NB4 (cell line): Measurements from ENCODE around the gene RAB43.

Experiments used
- MYC ChIP-seq: IDR thresholded peaks from 2 replicates; pipeline ENCODE4 v1.6.1; 2011; ENCODE audit warnings: low read depth, low read length
- POLR2A ChIP-seq: IDR thresholded peaks from 2 replicates; pipeline ENCODE4 v1.6.1; 2011; ENCODE audit warnings: mild to moderate bottlenecking; ENCODE audit not compliant: insufficient read length; ENCODE audit errors: extremely low read depth
- TF ChIP-seq, protein P1 (sequence below): IDR thresholded peaks from one replicate; pipeline ENCODE4 v1.5.1; 2012; ENCODE audit warnings: low read depth, low read length
- TF ChIP-seq, protein P2 (sequence below): IDR thresholded peaks from 2 replicates; pipeline ENCODE4 v1.6.1; 2011; ENCODE audit warnings: low read depth, low read length

DNA sequence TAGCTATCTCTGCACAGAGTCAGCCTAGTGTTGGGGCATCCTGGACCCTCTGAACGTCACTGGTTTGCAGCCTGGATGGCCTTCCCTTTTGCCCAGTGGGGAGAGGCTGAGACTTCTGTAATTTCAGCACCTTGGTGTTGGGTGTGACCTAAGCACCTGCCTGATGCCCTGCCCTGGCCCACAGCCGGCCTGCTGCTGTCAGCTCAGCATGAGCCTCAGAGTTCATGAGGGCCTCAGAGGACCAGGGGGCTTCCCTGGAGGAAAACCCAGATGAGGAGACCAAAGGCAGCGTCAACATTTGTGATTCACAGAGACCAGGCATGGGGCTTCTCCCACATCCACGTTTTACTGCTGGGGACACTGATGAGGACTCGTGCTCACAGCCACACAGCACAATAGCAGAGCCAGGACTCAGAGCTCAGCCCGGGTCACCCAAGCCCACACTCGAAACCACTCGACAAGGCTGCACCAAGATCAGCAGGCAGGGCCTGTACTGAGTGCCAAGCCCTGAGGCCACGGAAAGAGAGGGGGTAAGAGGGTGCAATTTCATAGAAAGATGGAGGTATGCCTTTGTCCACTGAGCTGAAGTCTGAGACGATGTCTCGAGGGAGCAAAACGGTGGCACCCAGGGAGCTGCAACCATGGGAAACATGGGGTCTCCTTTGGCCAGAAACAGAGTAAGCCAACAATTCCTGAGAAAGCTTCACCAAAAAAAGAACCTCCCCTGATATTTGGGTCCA lies 70.9 kb downstream of the RAB43 start:
- TF ChIP-seq, protein P1, sequence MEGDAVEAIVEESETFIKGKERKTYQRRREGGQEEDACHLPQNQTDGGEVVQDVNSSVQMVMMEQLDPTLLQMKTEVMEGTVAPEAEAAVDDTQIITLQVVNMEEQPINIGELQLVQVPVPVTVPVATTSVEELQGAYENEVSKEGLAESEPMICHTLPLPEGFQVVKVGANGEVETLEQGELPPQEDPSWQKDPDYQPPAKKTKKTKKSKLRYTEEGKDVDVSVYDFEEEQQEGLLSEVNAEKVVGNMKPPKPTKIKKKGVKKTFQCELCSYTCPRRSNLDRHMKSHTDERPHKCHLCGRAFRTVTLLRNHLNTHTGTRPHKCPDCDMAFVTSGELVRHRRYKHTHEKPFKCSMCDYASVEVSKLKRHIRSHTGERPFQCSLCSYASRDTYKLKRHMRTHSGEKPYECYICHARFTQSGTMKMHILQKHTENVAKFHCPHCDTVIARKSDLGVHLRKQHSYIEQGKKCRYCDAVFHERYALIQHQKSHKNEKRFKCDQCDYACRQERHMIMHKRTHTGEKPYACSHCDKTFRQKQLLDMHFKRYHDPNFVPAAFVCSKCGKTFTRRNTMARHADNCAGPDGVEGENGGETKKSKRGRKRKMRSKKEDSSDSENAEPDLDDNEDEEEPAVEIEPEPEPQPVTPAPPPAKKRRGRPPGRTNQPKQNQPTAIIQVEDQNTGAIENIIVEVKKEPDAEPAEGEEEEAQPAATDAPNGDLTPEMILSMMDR = no peak
- no peak for TF ChIP-seq POLR2A
- TF ChIP-seq, protein P2, sequence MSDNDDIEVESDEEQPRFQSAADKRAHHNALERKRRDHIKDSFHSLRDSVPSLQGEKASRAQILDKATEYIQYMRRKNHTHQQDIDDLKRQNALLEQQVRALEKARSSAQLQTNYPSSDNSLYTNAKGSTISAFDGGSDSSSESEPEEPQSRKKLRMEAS = no peak
- TF ChIP-seq MYC = no peak
